DND-41 (cell line): ENCODE results near the gene CYB5A.

ENCODE experiments used
- ATAC-seq: fragments of 200-7000 bp; cut with Tn5 transposase; 3 replicates; pipeline ENCODE4 v1.9.1; 2021; ENCODE audit warnings: low read depth; ENCODE audit not compliant: insufficient read depth
- DNase-seq: peaks from one replicate; pipeline ENCODE4 v3.0.0-alpha.2; 2020
- H2AFZ ChIP-seq: 2 replicates; pipeline ENCODE4 v1.6.0; 2012; ENCODE audit warnings: low read depth, low read length
- H3K27ac ChIP-seq: 2 replicates; pipeline ENCODE4 v1.5.1; 2012; ENCODE audit warnings: low read length, inconsistent platforms
- H3K27me3 ChIP-seq: fragments of 200-600 bp; sonication (generic); 2 replicates; pipeline ENCODE4 v1.6.0; 2012; ENCODE audit warnings: low read length, mild to moderate bottlenecking, inconsistent platforms; ENCODE audit not compliant: insufficient read depth, poor library complexity
- H3K36me3 ChIP-seq: 2 replicates; pipeline ENCODE4 v1.5.1; 2012; ENCODE audit warnings: low read length, inconsistent platforms; ENCODE audit not compliant: insufficient read depth
- H3K4me1 ChIP-seq: 2 replicates; pipeline ENCODE4 v1.5.1; 2012; ENCODE audit warnings: mild to moderate bottlenecking, low read length; ENCODE audit not compliant: insufficient read depth
- H3K4me2 ChIP-seq: 2 replicates; pipeline ENCODE4 v1.6.0; 2012; ENCODE audit warnings: mild to moderate bottlenecking, moderate library complexity, low read length, inconsistent platforms; ENCODE audit not compliant: insufficient read depth
- H3K4me3 ChIP-seq, 2 experiments: fragments of 200-600 bp in 1 of 2; shearing (Covaris generic) in 1 of 2; 2 replicates each; pipeline ENCODE4 v1.5.1; 2012 to 2016; ENCODE audit warnings: inconsistent platforms in 2 of 2, low read length in 2 of 2, mild to moderate bottlenecking in 2 of 2, low read depth in 1 of 2, moderate library complexity in 1 of 2
- H3K79me2 ChIP-seq: 2 replicates; pipeline ENCODE4 v1.6.0; 2012; ENCODE audit warnings: low read length, inconsistent platforms; ENCODE audit not compliant: insufficient read depth
- H3K9ac ChIP-seq: 2 replicates; pipeline ENCODE4 v1.6.0; 2012; ENCODE audit warnings: low read depth, mild to moderate bottlenecking, inconsistent platforms, low read length, moderate library complexity
- H3K9me3 ChIP-seq: 2 replicates; pipeline ENCODE4 v1.5.1; 2012; ENCODE audit warnings: low read length, moderate library complexity, mild to moderate bottlenecking, inconsistent platforms; ENCODE audit not compliant: insufficient read depth, severe bottlenecking
- H4K20me1 ChIP-seq: 2 replicates; pipeline ENCODE4 v1.6.0; 2012; ENCODE audit warnings: low read length; ENCODE audit not compliant: insufficient read depth
- EZH2 ChIP-seq: IDR thresholded peaks from 3 replicates; pipeline ENCODE4 v1.6.1; 2012; ENCODE audit warnings: borderline replicate concordance, low read depth, mild to moderate bottlenecking, moderate library complexity, low read length, inconsistent platforms; ENCODE audit not compliant: severe bottlenecking
- TF ChIP-seq, protein P1 (sequence below): IDR thresholded peaks from 2 replicates; pipeline ENCODE4 v1.5.1; 2012; ENCODE audit warnings: borderline replicate concordance, low read length, moderate library complexity, mild to moderate bottlenecking; ENCODE audit not compliant: poor library complexity, severe bottlenecking; ENCODE audit errors: extremely low read depth

The CYB5A gene

DNA sequence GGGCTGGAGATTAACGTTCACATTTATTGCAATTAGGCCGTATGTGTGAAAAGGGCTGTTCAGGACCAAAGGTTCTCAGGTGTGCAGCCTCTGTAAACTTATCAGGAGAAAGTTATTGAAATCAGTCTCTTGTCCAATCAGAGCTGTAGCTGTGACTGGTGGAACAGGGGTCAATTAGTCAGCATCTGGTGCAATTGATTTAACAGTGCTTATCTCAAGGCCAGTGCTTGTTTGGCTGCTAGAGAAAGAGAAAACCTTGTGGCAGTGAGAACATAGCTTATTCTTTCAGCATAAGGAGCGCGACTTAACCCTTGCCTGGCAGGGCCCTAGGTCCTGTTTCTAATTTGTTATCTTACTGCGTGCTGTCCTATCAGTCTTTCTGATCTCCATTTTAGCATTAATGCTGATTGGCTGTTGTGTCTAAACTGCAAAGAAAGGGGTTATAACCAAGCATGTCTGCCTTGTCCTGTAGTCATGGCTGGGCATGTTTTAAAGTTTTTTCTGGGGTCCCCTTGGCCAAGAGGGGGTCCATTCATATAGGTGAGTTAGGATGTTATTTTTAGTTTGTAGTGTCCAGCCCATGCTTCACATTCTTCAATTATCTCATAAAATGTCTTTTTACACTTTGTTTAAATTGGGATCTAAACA, 66.4 kb downstream of the CYB5A start:
- Histone ChIP-seq H4K20me1 (no peaks in the 10 kb centered on the region), H3K9me3 (no peaks in the 10 kb centered on the region), H3K4me2 (no peak overlapping the region), H3K4me3 (no peak overlapping the region), H3K27ac (no peak overlapping the region), H3K4me1 (no peaks in the 10 kb centered on the region), H3K27me3 (no peaks in the 10 kb centered on the region), H3K9ac (no peak overlapping the region), H3K79me2 (no peaks in the 10 kb centered on the region), H3K36me3 (no peaks in the 10 kb centered on the region), H2AFZ (no peak overlapping the region)
- no peak for ATAC-seq
- DNase-seq, result no peak
- no peak for TF ChIP-seq EZH2
- TF ChIP-seq, protein P1, sequence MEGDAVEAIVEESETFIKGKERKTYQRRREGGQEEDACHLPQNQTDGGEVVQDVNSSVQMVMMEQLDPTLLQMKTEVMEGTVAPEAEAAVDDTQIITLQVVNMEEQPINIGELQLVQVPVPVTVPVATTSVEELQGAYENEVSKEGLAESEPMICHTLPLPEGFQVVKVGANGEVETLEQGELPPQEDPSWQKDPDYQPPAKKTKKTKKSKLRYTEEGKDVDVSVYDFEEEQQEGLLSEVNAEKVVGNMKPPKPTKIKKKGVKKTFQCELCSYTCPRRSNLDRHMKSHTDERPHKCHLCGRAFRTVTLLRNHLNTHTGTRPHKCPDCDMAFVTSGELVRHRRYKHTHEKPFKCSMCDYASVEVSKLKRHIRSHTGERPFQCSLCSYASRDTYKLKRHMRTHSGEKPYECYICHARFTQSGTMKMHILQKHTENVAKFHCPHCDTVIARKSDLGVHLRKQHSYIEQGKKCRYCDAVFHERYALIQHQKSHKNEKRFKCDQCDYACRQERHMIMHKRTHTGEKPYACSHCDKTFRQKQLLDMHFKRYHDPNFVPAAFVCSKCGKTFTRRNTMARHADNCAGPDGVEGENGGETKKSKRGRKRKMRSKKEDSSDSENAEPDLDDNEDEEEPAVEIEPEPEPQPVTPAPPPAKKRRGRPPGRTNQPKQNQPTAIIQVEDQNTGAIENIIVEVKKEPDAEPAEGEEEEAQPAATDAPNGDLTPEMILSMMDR, result no peak

DNA sequence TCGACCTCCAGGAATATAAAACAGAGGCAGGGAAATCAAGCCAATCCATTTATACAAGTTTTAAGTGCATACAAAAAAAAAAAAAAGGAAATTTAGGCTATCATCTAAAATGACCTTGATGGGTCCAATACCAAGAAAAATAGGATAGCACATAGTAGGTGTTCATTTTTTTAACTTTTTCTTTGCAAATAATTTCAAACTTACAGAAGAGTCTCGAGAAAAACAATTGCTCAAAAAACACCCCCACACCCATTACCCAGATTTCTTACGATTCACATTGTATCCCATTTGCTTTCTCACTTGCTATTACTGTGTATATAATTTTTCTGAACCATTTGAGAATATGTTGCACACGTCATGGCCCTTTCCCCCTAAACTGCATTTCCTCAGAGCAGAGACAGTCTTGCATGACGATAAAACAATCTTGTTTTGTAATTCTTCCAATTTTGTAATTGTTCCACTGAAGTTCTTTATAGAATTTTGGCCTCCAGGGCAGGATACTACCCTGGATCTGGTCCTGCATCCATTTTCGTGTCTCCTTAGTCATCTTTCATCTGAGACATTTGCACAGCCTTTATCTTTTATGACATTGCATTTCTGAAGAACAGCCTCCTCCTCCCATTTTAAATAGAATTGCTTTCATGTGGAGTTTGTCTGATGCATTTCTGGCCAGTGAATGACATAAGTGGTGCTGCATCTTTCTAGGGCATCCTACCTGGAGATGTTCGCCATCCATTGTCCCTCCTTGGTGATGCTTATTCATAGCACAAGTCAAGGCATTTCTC, 68.9 kb downstream of the CYB5A start:
- H3K4me2 ChIP-seq, result no peak overlapping the region

DNA sequence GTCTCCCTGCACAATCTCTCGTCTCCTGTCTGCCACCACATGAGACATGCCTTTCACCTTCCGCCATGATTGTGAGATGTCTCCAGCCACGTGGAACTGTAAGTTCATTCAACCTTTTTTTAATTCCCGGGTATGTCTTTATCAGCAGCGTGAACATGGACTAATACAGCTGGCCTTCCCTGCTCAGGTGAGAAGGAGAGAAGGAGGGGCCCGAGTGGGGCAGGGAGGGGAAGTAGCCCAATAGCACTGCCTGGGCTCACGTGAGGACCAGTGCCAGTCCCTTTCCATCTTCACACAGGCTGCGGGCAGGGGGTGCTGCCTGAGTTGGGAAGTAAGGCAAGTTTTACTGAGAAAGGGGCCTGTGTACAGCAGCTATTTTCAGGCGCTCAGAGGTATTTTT, 70.7 kb downstream of the CYB5A start:
- no peak overlapping the region for H3K27ac ChIP-seq
- no peaks in the 10 kb centered on the region for H3K4me1 ChIP-seq
- H2AFZ ChIP-seq, result no peak overlapping the region
- H3K27me3 ChIP-seq, result no peaks in the 10 kb centered on the region
- H3K4me3 ChIP-seq, result no peak overlapping the region
- H3K79me2 ChIP-seq, result no peaks in the 10 kb centered on the region
- H3K9ac ChIP-seq, result no peak overlapping the region
- H3K4me2 ChIP-seq, result no peak overlapping the region
- H3K9me3 ChIP-seq, result no peaks in the 10 kb centered on the region
- ATAC-seq (no peak), DNase-seq (no peak)
- TF ChIP-seq, protein P1, result no peak
- no peak for TF ChIP-seq EZH2
- H4K20me1 ChIP-seq, result no peaks in the 10 kb centered on the region
- no peaks in the 10 kb centered on the region for H3K36me3 ChIP-seq

More for the DNA sequence above, 68.9 kb downstream of the CYB5A start:
- Histone ChIP-seq H3K27me3 (no peaks in the 10 kb centered on the region), H2AFZ (no peak overlapping the region), H3K9ac (no peak overlapping the region), H3K27ac (no peak overlapping the region), H3K4me1 (no peaks in the 10 kb centered on the region), H3K4me3 (no peak overlapping the region), H3K36me3 (no peaks in the 10 kb centered on the region), H3K79me2 (no peaks in the 10 kb centered on the region), H3K9me3 (no peaks in the 10 kb centered on the region), H4K20me1 (no peaks in the 10 kb centered on the region)
- TF ChIP-seq, protein P1, result no peak
- no peak for TF ChIP-seq EZH2
- no peak for DNase-seq
- no peak for ATAC-seq
